ENCODE data around the gene SCARF2.

SCARF2 gene

GRCh38 chr22:20427104-20427944, 10.3 kb downstream of the SCARF2 start:
- TF ChIP-seq JUND (IDR thresholded peaks at IDR 0.05; ENCODE audit: low read depth) = no peak
- in situ Hi-C loops (cut with HindIII; ENCODE audit: low pct_unique_long_range_greater_than_20kb, low sequenced_read_pairs) = no loop called here
- no peak for DNase-seq (ENCODE audit: low read depth in 1 of 2, low spot score in 1 of 2)

GRCh38 chr22:20426259-20426615, 11.4 kb downstream of the SCARF2 start:
- TF ChIP-seq JUND (IDR thresholded peaks at IDR 0.05; ENCODE audit: low read depth) = no peak
- peak in 1 of 2 experiments; percentile 10 for DNase-seq (ENCODE audit: low read depth in 1 of 2, low spot score in 1 of 2)
- in situ Hi-C loops (cut with HindIII; ENCODE audit: low pct_unique_long_range_greater_than_20kb, low sequenced_read_pairs) = no loop called here

GRCh38 chr22:20425566-20426258, 11.9 kb downstream of the SCARF2 start:
- TF ChIP-seq JUND (IDR thresholded peaks at IDR 0.05; ENCODE audit: low read depth) = no peak
- in situ Hi-C loops (cut with HindIII; ENCODE audit: low pct_unique_long_range_greater_than_20kb, low sequenced_read_pairs) = no loop called here
- DNase-seq (ENCODE audit: low read depth in 1 of 2, low spot score in 1 of 2) = no peak

- no peak for TF ChIP-seq JUND (IDR thresholded peaks at IDR 0.05; ENCODE audit: low read depth)
- no peak for DNase-seq (ENCODE audit: low read depth in 1 of 2, low spot score in 1 of 2)
- in situ Hi-C loops (cut with HindIII; ENCODE audit: low pct_unique_long_range_greater_than_20kb, low sequenced_read_pairs) = no loop called here
Measured at GRCh38 chr22:20424932-20425565, 12.6 kb downstream of the SCARF2 start.

- no peak for DNase-seq (ENCODE audit: low read depth in 1 of 2, low spot score in 1 of 2)
- TF ChIP-seq JUND (IDR thresholded peaks at IDR 0.05; ENCODE audit: low read depth) = no peak
- in situ Hi-C loops (cut with HindIII; ENCODE audit: low pct_unique_long_range_greater_than_20kb, low sequenced_read_pairs) = no loop called here
Measured at GRCh38 chr22:20424568-20424931, 13.1 kb downstream of the SCARF2 start.

GRCh38 chr22:20423906-20424551, 13.6 kb downstream of the SCARF2 start:
- no peak for TF ChIP-seq JUND (IDR thresholded peaks at IDR 0.05; ENCODE audit: low read depth)
- DNase-seq (ENCODE audit: low read depth in 1 of 2, low spot score in 1 of 2) = no peak
- in situ Hi-C loops (cut with HindIII; ENCODE audit: low pct_unique_long_range_greater_than_20kb, low sequenced_read_pairs) = no loop called here

GRCh38 chr22:20423008-20423905, 14.4 kb downstream of the SCARF2 start:
- DNase-seq (ENCODE audit: low read depth in 1 of 2, low spot score in 1 of 2) = no peak
- TF ChIP-seq JUND (IDR thresholded peaks at IDR 0.05; ENCODE audit: low read depth) = no peak
- in situ Hi-C loops (cut with HindIII; ENCODE audit: low pct_unique_long_range_greater_than_20kb, low sequenced_read_pairs) = no loop called here

- in situ Hi-C loops (cut with HindIII; ENCODE audit: low pct_unique_long_range_greater_than_20kb, low sequenced_read_pairs) = no loop called here
- no peak for DNase-seq (ENCODE audit: low read depth in 1 of 2, low spot score in 1 of 2)
- no peak for TF ChIP-seq JUND (IDR thresholded peaks at IDR 0.05; ENCODE audit: low read depth)
Measured at GRCh38 chr22:20422271-20423007, 15.2 kb downstream of the SCARF2 start.

GRCh38 chr22:20421507-20421874, 16.1 kb downstream of the SCARF2 start:
- DNase-seq (ENCODE audit: low read depth in 1 of 2, low spot score in 1 of 2) = no peak
- TF ChIP-seq JUND (IDR thresholded peaks at IDR 0.05; ENCODE audit: low read depth) = no peak
- in situ Hi-C loops (cut with HindIII; ENCODE audit: low pct_unique_long_range_greater_than_20kb, low sequenced_read_pairs) = no loop called here

GRCh38 chr22:20420157-20420842, 17.3 kb downstream of the SCARF2 start:
- TF ChIP-seq JUND (IDR thresholded peaks at IDR 0.05; ENCODE audit: low read depth) = no peak
- in situ Hi-C loops (cut with HindIII; ENCODE audit: low pct_unique_long_range_greater_than_20kb, low sequenced_read_pairs) = no loop called here
- no peak for DNase-seq (ENCODE audit: low read depth in 1 of 2, low spot score in 1 of 2)

- in situ Hi-C loops (cut with HindIII; ENCODE audit: low pct_unique_long_range_greater_than_20kb, low sequenced_read_pairs) = no loop called here
- no peak for TF ChIP-seq JUND (IDR thresholded peaks at IDR 0.05; ENCODE audit: low read depth)
- DNase-seq (ENCODE audit: low read depth in 1 of 2, low spot score in 1 of 2) = no peak
Measured at GRCh38 chr22:20419664-20419951, 18.0 kb downstream of the SCARF2 start.

All from T47D (cell line).